A673 (cell line): ENCODE measurements around the gene TIAM1. TPM values are rescaled to one million over a fixed set of nuclear protein-coding genes. Genes with fewer than 3 reads are reported as not detected.

Experiments used
- BruUV-seq: library from RNA; stranded (reverse); fragments of 400-500 nt; replicated peaks from 2 replicates; lab custom pipeline; 2021; lab: Mats Ljungman, UMichigan
- CTCF ChIA-PET: fragments of 300-600 bp; sonication (Branson Sonifier 250); formaldehyde crosslinking; loops from one replicate; lab custom pipeline; 2022; ENCODE audit warnings: antibody characterized with exemption; lab: Charles Lee
- POLR2A ChIA-PET: fragments of 300-600 bp; sonication (Branson Sonifier 250); formaldehyde crosslinking; loops from one replicate; lab custom pipeline; 2022; ENCODE audit warnings: antibody characterized with exemption; ENCODE audit not compliant: low non-redundant PET; lab: Charles Lee
- DNase-seq: peaks from one replicate; pipeline ENCODE4 v3.0.0-alpha.2; 2015; ENCODE audit warnings: low spot score
- H3K27ac ChIP-seq: fragments of 200-600 bp; sonication (generic); 2 replicates; pipeline ENCODE4 v1.5.1; 2016; ENCODE audit warnings: mixed run types, low read depth, mild to moderate bottlenecking, mixed read lengths, antibody characterized with exemption, low read length; ENCODE audit not compliant: poor library complexity, severe bottlenecking
- H3K27me3 ChIP-seq: fragments of 200-600 bp; sonication (generic); replicated peaks from 2 replicates; pipeline ENCODE4 v1.6.1; 2017; ENCODE audit warnings: mixed run types, low read depth, mild to moderate bottlenecking, mixed read lengths, antibody characterized with exemption, low read length; ENCODE audit not compliant: insufficient read depth, poor library complexity
- H3K36me3 ChIP-seq: fragments of 200-600 bp; sonication (generic); 2 replicates; pipeline ENCODE4 v1.6.1; 2016; ENCODE audit warnings: mixed run types, mild to moderate bottlenecking, mixed read lengths, antibody characterized with exemption, low read length; ENCODE audit not compliant: insufficient read depth, poor library complexity, severe bottlenecking
- H3K4me1 ChIP-seq: fragments of 200-600 bp; sonication (generic); 2 replicates; pipeline ENCODE4 v1.6.1; 2017; ENCODE audit warnings: mixed run types, mild to moderate bottlenecking, mixed read lengths, antibody characterized with exemption, low read length; ENCODE audit not compliant: insufficient read depth, poor library complexity, severe bottlenecking
- H3K4me3 ChIP-seq: fragments of 200-600 bp; sonication (generic); 2 replicates; pipeline ENCODE4 v1.5.1; 2016; ENCODE audit warnings: low read depth, mixed run types, mild to moderate bottlenecking, mixed read lengths, low read length; ENCODE audit not compliant: poor library complexity, severe bottlenecking
- H3K9me3 ChIP-seq: fragments of 200-600 bp; sonication (generic); 2 replicates; pipeline ENCODE4 v1.6.1; 2016; ENCODE audit warnings: mixed run types, low read depth, mild to moderate bottlenecking, mixed read lengths, antibody characterized with exemption, low read length; ENCODE audit not compliant: poor library complexity, severe bottlenecking
- CTCF ChIP-seq: fragments of 300-800, 200-600 bp; sonication (generic); conservative IDR thresholded peaks from 2 replicates; pipeline ENCODE4 v1.5.1; 2017; ENCODE audit warnings: low read depth, mild to moderate bottlenecking, antibody characterized with exemption, low read length, moderate library complexity, mixed read lengths
- EZH2 ChIP-seq: fragments of 200-600 bp; sonication (generic); IDR thresholded peaks from 2 replicates; pipeline ENCODE4 v1.6.1; 2017; ENCODE audit warnings: borderline replicate concordance, low read depth, mild to moderate bottlenecking, mixed read lengths, antibody characterized with exemption, low read length; ENCODE audit not compliant: poor library complexity, severe bottlenecking
- intact Hi-C: fragments of 100-400 bp; cut with micrococcal nuclease; formaldehyde crosslinking; loops from one replicate; pipeline ENCODE4 v1.10.0; 2022; ENCODE audit not compliant: unreplicated experiment
- total RNA-seq: library from RNA; stranded (reverse); gene quantifications from 2 replicates; pipeline ENCODE4 v1.2.3, GENCODE V29; 2021

Gene TIAM1
- total RNA-seq, 1 experiment from 2014 or later = 9.6 TPM

- H3K27ac ChIP-seq = no peak overlapping the region
- no peaks in the 10 kb centered on the region for H3K9me3 ChIP-seq
- TF ChIP-seq EZH2 (no peak), CTCF (no peak)
- no peaks in the 10 kb centered on the region for H3K27me3 ChIP-seq
- H3K4me3 ChIP-seq = no peak overlapping the region
- H3K36me3 ChIP-seq = no peaks in the 10 kb centered on the region
- no TSS peak for BruUV-seq
- H3K4me1 ChIP-seq = no peaks in the 10 kb centered on the region
- no peak for DNase-seq
- ChIA-PET POLR2A (interaction anchor here (0.5 kb wide), 1 partner anchor 307 kb away, joined by 16 read pairs; no protein-coding TSS in a partner anchor), CTCF (no interaction called here)
- intact Hi-C loops = no loop called here
Measured at GRCh38 chr21:31252091-31252490, 92.0 kb downstream of the TIAM1 start.

GRCh38 chr21:31251686-31252085, 92.4 kb downstream of the TIAM1 start:
- no peak overlapping the region for H3K4me3 ChIP-seq
- no peak for DNase-seq
- no peak for TF ChIP-seq CTCF
- CTCF ChIA-PET = no interaction called here
- intact Hi-C loops = no loop called here
- H3K9me3 ChIP-seq = no peaks in the 10 kb centered on the region
- H3K4me1 ChIP-seq = no peaks in the 10 kb centered on the region
- H3K36me3 ChIP-seq = no peaks in the 10 kb centered on the region
- no peak overlapping the region for H3K27ac ChIP-seq
- BruUV-seq = no TSS peak
- POLR2A ChIA-PET = no interaction called here
- no peaks in the 10 kb centered on the region for H3K27me3 ChIP-seq

GRCh38 chr21:31248598-31248997, 95.5 kb downstream of the TIAM1 start:
- intact Hi-C loops = no loop called here
- no peaks in the 10 kb centered on the region for H3K27me3 ChIP-seq
- H3K27ac ChIP-seq = no peak overlapping the region
- H3K9me3 ChIP-seq = peaks cover 4% of the 10 kb centered on the region
- H3K4me3 ChIP-seq = no peak overlapping the region
- ChIA-PET POLR2A (no interaction called here), CTCF (no interaction called here)
- no peak for TF ChIP-seq EZH2
- no peak for TF ChIP-seq CTCF
- no peaks in the 10 kb centered on the region for H3K4me1 ChIP-seq
- DNase-seq = no peak
- no TSS peak for BruUV-seq
- no peaks in the 10 kb centered on the region for H3K36me3 ChIP-seq
